Suprapubic skin (tissue), 4 donors: ENCODE results near the gene HLA-DQA2. TPM values are rescaled to one million over a fixed set of nuclear protein-coding genes. Genes with fewer than 3 reads are reported as not detected.

Source experiments
- DNase-seq, 2 donors: peaks; one replicate each; pipeline ENCODE4 v3.0.0-alpha.2; 2019; ENCODE audit warnings: low spot score in 2 of 2
- H3K27ac ChIP-seq: fragments of 200-600 bp; sonication (generic); one replicate; pipeline ENCODE4 v1.5.1; 2019
- H3K27me3 ChIP-seq: fragments of 200-600 bp; sonication (generic); one replicate; pipeline ENCODE4 v1.5.1; 2019
- H3K36me3 ChIP-seq: fragments of 200-600 bp; sonication (generic); one replicate; pipeline ENCODE4 v1.5.1; 2019
- H3K4me1 ChIP-seq: fragments of 200-600 bp; sonication (generic); one replicate; pipeline ENCODE4 v1.5.1; 2019
- H3K4me3 ChIP-seq: fragments of 200-600 bp; sonication (generic); one replicate; pipeline ENCODE4 v1.5.1; 2019; ENCODE audit warnings: mild to moderate bottlenecking
- H3K9me3 ChIP-seq: fragments of 200-600 bp; sonication (generic); one replicate; pipeline ENCODE4 v1.5.1; 2019
- CTCF ChIP-seq, 2 donors: fragments of 200-600 bp in 1 of 2; fragments of 450-650 bp in 1 of 2; sonication (generic) in 1 of 2; IDR thresholded peaks; one replicate each; pipeline ENCODE4 v1.5.1; 2016 to 2019; ENCODE audit warnings: antibody characterized with exemption in 2 of 2, mild to moderate bottlenecking in 1 of 2, moderate library complexity in 1 of 2
- EP300 ChIP-seq: sonication (generic); formaldehyde crosslinking; IDR thresholded peaks from one replicate; pipeline ENCODE4 v1.6.1; 2017; ENCODE audit warnings: antibody characterized with exemption
- POLR2A ChIP-seq, 2 donors: fragments of 450-650 bp; IDR thresholded peaks; one replicate each; pipeline ENCODE4 v1.6.1; 2017; ENCODE audit warnings: antibody characterized with exemption in 2 of 2, mild to moderate bottlenecking in 2 of 2, moderate library complexity in 2 of 2
- POLR2AphosphoS5 ChIP-seq, 3 donors: sonication (generic); formaldehyde crosslinking; IDR thresholded peaks; one replicate each; pipeline ENCODE4 v1.6.1; 2017; ENCODE audit warnings: antibody characterized with exemption in 3 of 3
- WGBS: methylation state at CpG from one replicate; pipeline ENCODE4 v1.1.5; 2018; 5-methylcytosine and 5-hydroxymethylcytosine counted together
- total RNA-seq, 4 donors: library from RNA; depleted of rRNA; stranded (reverse); fragments of >200 nt; gene quantifications; one replicate each; pipeline ENCODE4 v1.1.0, GENCODE V29; 2016

HLA-DQA2 gene
- total RNA-seq, 4 donors from 2014 or later = 2.8 to 12.5 (median 5.5) TPM

GRCh38 chr6:32709625-32710024 lies 31.6 kb upstream of the HLA-DQA2 start:
- TF ChIP-seq POLR2A (IDR thresholded peaks at IDR 0.05) (no peak), EP300 (no peak), POLR2AphosphoS5 (IDR thresholded peaks at IDR 0.05) (no peak), CTCF (IDR thresholded peaks at IDR 0.05) (no peak)
- H3K4me1 ChIP-seq = no peaks in the 10 kb centered on the region
- no peak for DNase-seq
- no peaks in the 10 kb centered on the region for H3K36me3 ChIP-seq
- H3K27ac ChIP-seq = no peak overlapping the region
- no peak overlapping the region for H3K4me3 ChIP-seq
- H3K9me3 ChIP-seq = no peaks in the 10 kb centered on the region
- H3K27me3 ChIP-seq = no peaks in the 10 kb centered on the region

GRCh38 chr6:32713241-32713640 lies 27.9 kb upstream of the HLA-DQA2 start:
- no peaks in the 10 kb centered on the region for H3K4me1 ChIP-seq
- TF ChIP-seq CTCF (IDR thresholded peaks at IDR 0.05) (no peak), EP300 (no peak), POLR2AphosphoS5 (IDR thresholded peaks at IDR 0.05) (no peak), POLR2A (IDR thresholded peaks at IDR 0.05) (no peak)
- H3K27me3 ChIP-seq = no peaks in the 10 kb centered on the region
- no peak overlapping the region for H3K27ac ChIP-seq
- no peaks in the 10 kb centered on the region for H3K9me3 ChIP-seq
- H3K36me3 ChIP-seq = no peaks in the 10 kb centered on the region
- DNase-seq = no peak
- H3K4me3 ChIP-seq = no peak overlapping the region

GRCh38 chr6:32716396-32716795 lies 24.8 kb upstream of the HLA-DQA2 start:
- Histone ChIP-seq H3K36me3 (no peaks in the 10 kb centered on the region), H3K4me1 (no peaks in the 10 kb centered on the region), H3K4me3 (no peak overlapping the region), H3K27me3 (no peaks in the 10 kb centered on the region), H3K27ac (no peak overlapping the region), H3K9me3 (no peaks in the 10 kb centered on the region)
- TF ChIP-seq EP300 = no peak
- no peak for TF ChIP-seq POLR2AphosphoS5 (IDR thresholded peaks at IDR 0.05)
- TF ChIP-seq CTCF (IDR thresholded peaks at IDR 0.05) = no peak
- no peak for TF ChIP-seq POLR2A (IDR thresholded peaks at IDR 0.05)
- DNase-seq = no peak
- 72% methylated on average over 3 of the region's 3 CpGs for WGBS

- H3K4me1 ChIP-seq = no peaks in the 10 kb centered on the region
- TF ChIP-seq CTCF (IDR thresholded peaks at IDR 0.05) (no peak), POLR2AphosphoS5 (IDR thresholded peaks at IDR 0.05) (no peak), POLR2A (IDR thresholded peaks at IDR 0.05) (no peak), EP300 (no peak)
- no peaks in the 10 kb centered on the region for H3K27me3 ChIP-seq
- H3K4me3 ChIP-seq = no peak overlapping the region
- no peak overlapping the region for H3K27ac ChIP-seq
- no peaks in the 10 kb centered on the region for H3K9me3 ChIP-seq
- DNase-seq = no peak
- no peaks in the 10 kb centered on the region for H3K36me3 ChIP-seq
- WGBS = 40% methylated on average over 3 of the region's 3 CpGs
Measured at GRCh38 chr6:32718879-32719278, 22.3 kb upstream of the HLA-DQA2 start.

GRCh38 chr6:32738126-32738525 lies 3.1 kb upstream of the HLA-DQA2 start:
- TF ChIP-seq EP300 (no peak), POLR2A (IDR thresholded peaks at IDR 0.05) (no peak), POLR2AphosphoS5 (IDR thresholded peaks at IDR 0.05) (no peak), CTCF (IDR thresholded peaks at IDR 0.05) (no peak)
- H3K27me3 ChIP-seq = peaks cover 30% of the 10 kb centered on the region
- no peak overlapping the region for H3K27ac ChIP-seq
- no peak overlapping the region for H3K4me3 ChIP-seq
- H3K4me1 ChIP-seq = no peaks in the 10 kb centered on the region
- H3K9me3 ChIP-seq = no peaks in the 10 kb centered on the region
- 52% methylated on average over 2 of the region's 2 CpGs for WGBS
- H3K36me3 ChIP-seq = no peaks in the 10 kb centered on the region
- DNase-seq = no peak
